NCI-H460 (cell line): ENCODE results near the gene TMEM120B. TPM values are rescaled to one million over a fixed set of nuclear protein-coding genes. Genes with fewer than 3 reads are reported as not detected.
"Not testable (repeated sequence)": the region's sequence is repeated elsewhere in the genome, so short reads cannot be mapped to it uniquely, and the experiment has no call there.

Experiments used
- DNase-seq: peaks from one replicate; pipeline ENCODE4 v3.0.0-alpha.2; 2016; ENCODE audit warnings: low read depth; ENCODE audit errors: extremely low read depth
- polyA plus RNA-seq: library from polyadenylated mRNA; depleted of rRNA; stranded (reverse); fragments of >200 nt; gene quantifications from 2 replicates; pipeline ENCODE4 v1.2.3, GENCODE V29; 2014; cell fraction: nucleus; rRNA removed
- total RNA-seq: library from RNA; depleted of rRNA; stranded (reverse); fragments of >200 nt; shearing (Covaris generic); gene quantifications from 2 replicates; pipeline ENCODE4 v1.2.3, GENCODE V29; 2014; rRNA removed

TMEM120B gene
- total RNA-seq, result 9.4 and 11.8 TPM in 2 replicates
- 91.4 and 91.6 TPM in 2 replicates for polyA plus RNA-seq

- peak; percentile 69 for DNase-seq
Measured at GRCh38 chr12:121712461-121713256, at the start of gene TMEM120B. Gene TMEM120B, plus strand, starts transcription at chr12:121712752. Its CDS starts 144 bp downstream, at chr12:121712896.

- DNase-seq, result no peak
Measured at GRCh38 chr12:121663610-121663929, 49.0 kb upstream of the TMEM120B start.

GRCh38 chr12:121666829-121667228 is 45.7 kb upstream of the TMEM120B start:
- not testable (repeated sequence) for DNase-seq

- DNase-seq, result no peak
Measured at GRCh38 chr12:121668750-121669520, 43.6 kb upstream of the TMEM120B start.

- DNase-seq, result no peak
Measured at GRCh38 chr12:121669521-121669900, 43.0 kb upstream of the TMEM120B start, which contains the start of gene MORN3. Gene MORN3, minus strand, starts transcription at chr12:121669654. Its CDS starts 171 bp downstream, at chr12:121669483.

- DNase-seq, result no peak
Measured at GRCh38 chr12:121673013-121673511, 39.5 kb upstream of the TMEM120B start.

- no peak for DNase-seq
Measured at GRCh38 chr12:121676190-121676589, 36.4 kb upstream of the TMEM120B start.

GRCh38 chr12:121678305-121678704 is 34.2 kb upstream of the TMEM120B start:
- DNase-seq, result no peak

GRCh38 chr12:121678716-121679300 is 33.7 kb upstream of the TMEM120B start:
- no peak for DNase-seq

GRCh38 chr12:121679661-121680197 is 32.8 kb upstream of the TMEM120B start:
- DNase-seq, result not testable (repeated sequence)

- DNase-seq, result no peak
Measured at GRCh38 chr12:121688966-121689365, 23.6 kb upstream of the TMEM120B start.

GRCh38 chr12:121689430-121689829 is 23.1 kb upstream of the TMEM120B start:
- DNase-seq, result no peak

- not testable (repeated sequence) for DNase-seq
Measured at GRCh38 chr12:121692744-121693143, 19.8 kb upstream of the TMEM120B start.

- no peak for DNase-seq
Measured at GRCh38 chr12:121693155-121693687, 19.3 kb upstream of the TMEM120B start.

- DNase-seq, result peak; percentile 63
Measured at GRCh38 chr12:121697093-121697698, 15.4 kb upstream of the TMEM120B start.

GRCh38 chr12:121697861-121698260 is 14.7 kb upstream of the TMEM120B start:
- DNase-seq, result not testable (repeated sequence)

GRCh38 chr12:121701667-121702277 is 10.8 kb upstream of the TMEM120B start:
- DNase-seq, result no peak

GRCh38 chr12:121702944-121703343 is 9.6 kb upstream of the TMEM120B start:
- no peak for DNase-seq

GRCh38 chr12:121705514-121705913 is 7.0 kb upstream of the TMEM120B start:
- DNase-seq, result no peak
